Measurements from ENCODE around the gene OR52E5. TPM values are rescaled to one million over a fixed set of nuclear protein-coding genes. Genes with fewer than 3 reads are reported as not detected.

The OR52E5 gene
- total RNA-seq, 6 experiments from 2014 or later: not detected

GRCh38 chr11:5923794-5924193, 30.8 kb downstream of the OR52E5 start:
- no peak for TF ChIP-seq CTCF (IDR thresholded peaks at IDR 0.05)
- Mint-ChIP-seq H3K27me3 (ENCODE audit: insufficient read depth) (no peaks in the 10 kb centered on the region), H3K4me3 (no peak overlapping the region), H3K36me3 (ENCODE audit: low read depth) (peaks cover 5% of the 10 kb centered on the region; the same call in 1 of the 2 replicates), H3K27ac (no peak overlapping the region), H3K4me1 (ENCODE audit: low read depth) (no peaks in the 10 kb centered on the region), H3K9me3 (peaks cover 35% of the 10 kb centered on the region)
- no peak for DNase-seq

GRCh38 chr11:5928271-5928670, 35.3 kb downstream of the OR52E5 start:
- no peak for DNase-seq
- H3K4me3 Mint-ChIP-seq: no peak overlapping the region
- H3K27ac Mint-ChIP-seq: no peak overlapping the region
- H3K36me3 Mint-ChIP-seq (ENCODE audit: low read depth): peaks cover 17% of the 10 kb centered on the region
- H3K4me1 Mint-ChIP-seq (ENCODE audit: low read depth): no peaks in the 10 kb centered on the region
- H3K27me3 Mint-ChIP-seq (ENCODE audit: insufficient read depth): peaks cover 3% of the 10 kb centered on the region; the same call in 1 of the 2 replicates
- no peak for TF ChIP-seq CTCF (IDR thresholded peaks at IDR 0.05)
- peaks cover 52% of the 10 kb centered on the region for H3K9me3 Mint-ChIP-seq

GRCh38 chr11:5928811-5929210, 35.8 kb downstream of the OR52E5 start:
- peaks cover 57% of the 10 kb centered on the region for H3K9me3 Mint-ChIP-seq
- no peaks in the 10 kb centered on the region for H3K4me1 Mint-ChIP-seq (ENCODE audit: low read depth)
- no peak overlapping the region for H3K27ac Mint-ChIP-seq
- peaks cover 3% of the 10 kb centered on the region; the same call in 1 of the 2 replicates for H3K27me3 Mint-ChIP-seq (ENCODE audit: insufficient read depth)
- no peak for DNase-seq
- TF ChIP-seq CTCF (IDR thresholded peaks at IDR 0.05): no peak
- peaks cover 17% of the 10 kb centered on the region for H3K36me3 Mint-ChIP-seq (ENCODE audit: low read depth)
- H3K4me3 Mint-ChIP-seq: no peak overlapping the region

GRCh38 chr11:5929571-5930368, 36.8 kb downstream of the OR52E5 start:
- DNase-seq: no peak
- Mint-ChIP-seq H3K4me3 (no peak overlapping the region), H3K4me1 (ENCODE audit: low read depth) (no peaks in the 10 kb centered on the region), H3K27ac (no peak overlapping the region), H3K36me3 (ENCODE audit: low read depth) (peaks cover 17% of the 10 kb centered on the region), H3K27me3 (ENCODE audit: insufficient read depth) (peaks cover 3% of the 10 kb centered on the region; the same call in 1 of the 2 replicates), H3K9me3 (peaks cover 57% of the 10 kb centered on the region)
- TF ChIP-seq CTCF (IDR thresholded peaks at IDR 0.05): no peak

GRCh38 chr11:5930614-5931013, 37.6 kb downstream of the OR52E5 start:
- no peak overlapping the region for H3K4me3 Mint-ChIP-seq
- peaks cover 17% of the 10 kb centered on the region for H3K36me3 Mint-ChIP-seq (ENCODE audit: low read depth)
- no peak for DNase-seq
- H3K27ac Mint-ChIP-seq: no peak overlapping the region
- H3K9me3 Mint-ChIP-seq: peaks cover 61% of the 10 kb centered on the region
- TF ChIP-seq CTCF (IDR thresholded peaks at IDR 0.05): no peak
- H3K4me1 Mint-ChIP-seq (ENCODE audit: low read depth): no peaks in the 10 kb centered on the region
- peaks cover 3% of the 10 kb centered on the region; the same call in 1 of the 2 replicates for H3K27me3 Mint-ChIP-seq (ENCODE audit: insufficient read depth)

All from HFFc6 (cell line).